Stimulated activated CD4-positive, alpha-beta T cell treated with anti-CD3 and anti-CD28 coated beads, Interleukin-2, amount 100 ng/mL, for 24 hours (primary cell): ENCODE measurements around the gene OR52L1.
"Not testable (repeated sequence)": the region's sequence is repeated elsewhere in the genome, so short reads cannot be mapped to it uniquely, and the experiment has no call there.

Experiments used
- DNase-seq, 2 donors: peaks; one replicate each; pipeline ENCODE4 v3.0.0-alpha.2; 2020

The OR52L1 gene

GRCh38 chr11:5986885-5987284 is at the start of gene OR52L1:
OR52L1 (minus strand) TSS chr11:5986985; CDS start chr11:5986930, 55 bp downstream.
- DNase-seq, result no peak

DNA sequence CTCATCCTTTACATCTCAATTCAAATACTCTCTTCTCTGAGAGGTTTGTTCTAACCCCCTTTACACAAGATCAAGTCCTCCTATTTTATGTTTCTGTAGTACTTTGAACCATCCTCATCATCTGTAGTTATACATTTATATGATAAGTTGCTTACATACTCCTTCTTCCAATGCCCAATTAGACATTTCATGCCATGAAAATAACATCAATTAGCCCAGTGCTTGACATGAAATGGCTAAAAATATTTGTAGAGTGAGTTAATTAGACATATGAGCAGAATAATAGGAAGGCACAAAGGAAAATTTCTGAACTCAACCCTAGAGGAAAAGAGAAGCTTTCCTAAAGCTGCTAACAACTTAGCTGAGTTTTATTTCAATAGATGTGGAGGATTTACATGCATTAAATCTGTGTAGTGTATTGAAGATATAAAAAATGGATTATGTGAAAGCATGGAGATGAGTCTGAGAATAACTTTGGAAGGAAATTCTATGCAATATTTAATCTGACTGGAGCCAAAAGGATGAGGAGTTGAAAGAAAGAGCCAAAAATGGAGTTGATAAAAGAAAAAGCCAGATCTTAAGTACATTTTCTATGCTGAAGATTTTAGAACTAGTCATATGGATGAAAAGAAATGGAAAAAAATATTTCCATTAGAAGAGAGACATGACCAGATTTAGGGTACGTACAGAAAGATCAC is 44.1 kb upstream of the OR52L1 start, which contains the start of gene OR56A1:
Gene OR56A1, minus strand, starts transcription at position 51 of the 698 bp plus-strand sequence. CDS start 3,066 bp downstream, outside the sequence.
- DNase-seq, result no peak

DNA sequence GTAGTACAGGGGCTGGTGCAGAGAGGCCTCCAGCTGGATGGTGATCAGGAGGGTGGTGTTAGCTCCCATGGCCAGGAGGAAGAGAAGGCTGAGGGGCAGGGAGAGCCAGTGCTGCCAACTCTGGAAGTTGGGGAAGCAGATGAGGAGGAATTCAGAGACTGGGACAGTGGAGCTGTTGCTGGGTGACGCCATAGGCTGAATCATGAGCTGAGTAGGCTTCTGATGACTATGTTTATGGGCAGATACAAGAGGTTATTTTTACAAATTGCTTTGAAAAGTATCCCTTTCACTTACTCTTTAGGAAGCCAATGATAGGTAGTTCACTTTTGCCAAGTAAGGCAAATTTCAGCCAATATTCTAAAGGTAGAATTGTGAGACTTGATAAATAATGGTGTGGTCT is 40.7 kb upstream of the OR52L1 start:
- no peak for DNase-seq

DNA sequence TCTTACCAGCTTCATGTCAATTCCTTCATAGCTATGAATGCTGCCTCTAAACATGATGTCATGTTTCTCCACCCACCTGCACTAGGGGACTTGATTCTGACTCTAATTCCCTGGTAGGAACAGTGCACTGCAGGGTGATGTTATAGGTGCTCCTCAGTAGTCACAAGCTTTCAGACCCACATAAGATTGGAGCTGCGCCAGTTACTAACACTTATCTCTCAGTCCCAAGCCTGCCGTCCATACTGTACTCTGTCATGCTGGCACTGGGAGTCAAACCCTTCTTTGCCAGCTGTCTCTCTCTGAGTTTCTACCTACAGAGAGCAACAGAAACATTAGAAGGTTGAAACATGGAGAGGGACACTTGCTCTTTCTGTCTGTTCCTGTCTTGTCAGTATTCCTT is 38.3 kb upstream of the OR52L1 start:
- DNase-seq, result no peak

- DNase-seq, result no peak
Measured at GRCh38 chr11:6022956-6023355, 36.2 kb upstream of the OR52L1 start.

DNA sequence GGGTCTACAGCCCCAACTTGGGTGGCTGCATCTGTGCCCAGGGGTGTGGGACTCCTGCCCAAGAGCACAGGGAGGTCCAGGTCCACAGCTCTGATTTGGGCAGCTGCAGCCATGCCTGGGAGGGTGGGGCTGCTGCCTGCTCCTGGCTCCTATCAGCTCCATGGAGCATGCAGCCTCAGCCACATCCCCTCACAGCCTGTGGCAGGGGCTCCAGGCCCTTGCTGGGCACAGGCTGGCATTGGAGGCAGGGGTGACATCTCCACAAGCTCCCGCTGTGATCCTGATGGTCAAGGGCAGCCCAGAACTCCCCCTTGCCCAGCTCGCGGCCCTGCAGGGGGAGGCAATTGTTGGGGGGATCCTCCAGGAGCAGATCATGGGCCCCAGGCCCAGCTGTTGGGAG is 26.3 kb upstream of the OR52L1 start:
- no peak for DNase-seq

DNA sequence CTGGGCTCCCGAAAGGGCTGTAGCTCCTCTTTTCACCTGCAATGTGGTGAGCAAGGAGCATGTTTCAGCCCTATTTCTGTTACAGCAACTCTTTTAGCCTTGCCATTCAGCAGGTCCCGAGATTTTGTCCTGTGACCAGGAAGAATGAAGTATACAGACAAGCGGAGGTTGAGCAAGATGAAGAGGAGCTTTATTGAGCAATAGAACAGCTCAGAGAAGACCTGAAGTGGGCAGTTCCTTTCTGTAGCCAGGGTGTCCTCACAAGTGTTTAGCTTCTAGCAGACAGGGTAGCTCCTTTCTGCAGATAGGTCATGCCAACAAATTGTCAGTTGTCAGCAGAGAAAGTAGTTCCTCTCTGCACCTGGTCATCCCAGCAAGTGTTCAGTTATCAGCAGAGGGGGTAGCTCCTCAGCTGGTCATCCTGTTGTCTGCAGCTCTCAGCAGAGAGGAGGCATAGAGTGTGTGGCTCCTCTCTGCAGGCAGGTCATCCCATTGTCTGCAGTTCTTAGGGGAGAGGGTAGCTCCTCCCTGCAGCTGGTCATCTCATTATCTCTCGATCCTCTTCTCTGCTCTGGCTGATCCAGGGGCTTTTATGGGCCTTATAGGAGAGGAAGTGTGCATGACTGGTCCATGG is 25.4 kb upstream of the OR52L1 start:
- no peak for DNase-seq

DNA sequence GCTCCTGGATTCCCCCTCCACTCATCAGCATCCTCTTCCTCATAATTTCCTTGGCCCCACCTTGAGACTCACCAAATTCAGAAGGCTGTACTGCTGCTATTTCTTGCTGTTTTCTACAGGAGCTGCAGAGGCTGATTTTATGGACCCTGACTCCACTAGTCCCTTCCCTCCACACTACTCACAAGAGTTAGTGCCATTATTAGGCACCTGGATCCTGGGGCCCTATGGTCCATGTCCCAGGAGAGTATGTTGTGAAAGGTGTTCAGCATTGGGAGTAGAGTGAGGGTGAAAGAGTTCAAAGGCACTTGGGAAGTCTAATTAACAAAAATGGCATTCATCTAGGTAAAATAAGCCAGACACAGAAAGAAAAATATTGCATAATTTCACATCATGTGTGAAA is 20.1 kb upstream of the OR52L1 start, which contains the start of gene OR56A4:
Gene OR56A4, minus strand, starts transcription at position 101 of the 400 bp plus-strand sequence. CDS start 3,954 bp downstream, outside the sequence.
- no peak for DNase-seq

DNA sequence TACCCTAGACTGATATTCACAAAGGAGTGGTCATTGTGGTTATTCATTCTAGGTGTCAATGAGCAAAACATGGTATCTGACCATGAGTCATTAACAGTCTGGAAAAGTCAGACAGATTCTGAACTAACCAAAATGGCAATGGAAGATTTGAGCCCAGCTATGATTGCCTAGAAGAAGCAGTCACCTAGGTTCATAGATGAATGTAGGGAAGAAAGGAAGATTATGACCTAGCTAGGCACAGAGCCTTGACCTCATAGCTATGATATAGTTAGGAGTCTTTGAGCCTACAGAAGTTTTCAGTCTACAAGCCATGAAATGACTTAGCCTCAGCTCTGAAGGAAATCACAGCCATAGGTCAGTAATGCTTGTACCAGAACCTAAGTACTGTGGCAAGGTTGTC is 19.6 kb upstream of the OR52L1 start:
- no peak for DNase-seq

DNA sequence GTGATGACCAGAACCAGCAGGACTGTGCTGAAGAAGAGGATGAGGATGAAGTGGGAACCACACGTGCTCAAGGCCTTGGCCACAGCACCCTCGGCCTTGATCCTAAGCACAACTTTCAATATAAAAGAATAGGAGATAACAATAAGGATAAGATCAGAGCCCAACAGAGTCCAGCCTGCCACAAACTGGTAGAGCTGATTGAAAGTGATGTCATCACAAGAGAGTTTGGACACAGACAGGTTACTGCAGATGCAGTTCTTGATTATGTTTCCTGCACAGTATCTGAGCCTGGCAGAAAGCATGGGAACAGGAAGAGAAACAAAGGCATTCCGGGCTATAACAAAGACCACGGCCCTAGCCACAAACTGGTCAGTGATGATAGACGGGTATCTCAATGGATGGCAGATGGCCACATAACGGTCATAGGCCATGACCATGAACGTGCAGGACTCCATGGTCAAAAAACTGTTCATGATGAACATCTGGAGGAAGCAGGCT is 15.5 kb upstream of the OR52L1 start:
- DNase-seq, result no peak

DNA sequence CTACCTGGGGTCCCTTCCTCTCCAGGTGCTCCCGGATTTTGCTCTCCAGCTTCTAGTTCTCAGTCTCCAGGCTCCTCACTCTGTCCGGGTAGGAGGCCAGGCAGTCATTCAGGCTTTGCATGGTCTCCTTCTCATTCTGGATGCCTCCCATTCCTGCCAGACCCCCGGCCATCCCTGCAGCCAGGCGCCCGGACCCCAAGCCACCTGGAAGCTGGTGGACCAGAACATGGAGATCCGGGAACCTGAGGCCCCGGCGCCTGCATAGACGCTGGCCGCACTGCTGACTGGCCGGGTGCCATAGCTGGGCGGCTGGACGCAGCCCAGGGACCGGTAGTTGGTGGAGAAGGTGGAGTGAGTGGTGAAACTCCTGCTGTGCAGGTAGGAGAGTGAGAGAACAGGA is 8.0 kb upstream of the OR52L1 start:
- DNase-seq, result no peak

GRCh38 chr11:5992604-5993251 is 5.9 kb upstream of the OR52L1 start:
- no peak for DNase-seq

DNA sequence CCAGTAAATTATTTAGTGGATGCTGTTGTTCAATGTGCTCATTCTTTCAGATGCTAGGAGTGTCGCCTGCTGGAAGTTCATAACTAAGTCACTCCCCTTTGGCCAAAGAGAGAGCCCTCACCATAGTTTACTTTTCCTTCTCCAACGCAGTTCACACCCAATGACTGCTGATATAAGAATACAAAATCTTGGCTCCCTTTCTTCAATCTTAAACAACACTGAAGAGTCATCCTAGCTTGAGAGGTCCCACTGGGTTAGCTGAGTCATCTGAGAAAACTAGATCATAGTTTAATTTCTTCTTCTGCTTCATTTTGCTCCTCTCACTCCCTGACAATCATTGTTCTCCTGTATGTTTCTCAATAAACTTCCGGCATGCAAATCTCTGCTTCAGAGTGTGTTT is 5.4 kb upstream of the OR52L1 start:
- no peak for DNase-seq

GRCh38 chr11:5989203-5989602 is 2.4 kb upstream of the OR52L1 start:
- no peak for DNase-seq

DNA sequence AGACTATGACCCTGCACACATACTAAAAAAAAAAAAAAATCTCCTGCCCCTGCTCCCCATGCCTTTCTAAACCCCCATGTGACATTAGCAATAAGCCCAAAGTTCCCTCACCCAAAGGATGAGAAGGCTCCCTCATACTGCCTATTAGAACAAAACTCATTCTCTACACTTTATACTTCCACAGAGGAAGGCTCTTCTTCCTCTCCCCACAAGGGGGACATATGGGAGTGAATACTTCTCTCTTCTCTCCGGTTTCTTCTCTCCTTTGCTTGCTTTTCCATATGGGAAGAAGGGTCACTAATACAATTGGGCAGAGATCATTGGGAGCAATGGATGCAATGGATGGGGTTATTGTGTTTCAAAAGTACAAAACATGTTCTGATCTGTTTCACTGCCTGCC is 3.3 kb downstream of the OR52L1 start:
- no peak for DNase-seq

DNA sequence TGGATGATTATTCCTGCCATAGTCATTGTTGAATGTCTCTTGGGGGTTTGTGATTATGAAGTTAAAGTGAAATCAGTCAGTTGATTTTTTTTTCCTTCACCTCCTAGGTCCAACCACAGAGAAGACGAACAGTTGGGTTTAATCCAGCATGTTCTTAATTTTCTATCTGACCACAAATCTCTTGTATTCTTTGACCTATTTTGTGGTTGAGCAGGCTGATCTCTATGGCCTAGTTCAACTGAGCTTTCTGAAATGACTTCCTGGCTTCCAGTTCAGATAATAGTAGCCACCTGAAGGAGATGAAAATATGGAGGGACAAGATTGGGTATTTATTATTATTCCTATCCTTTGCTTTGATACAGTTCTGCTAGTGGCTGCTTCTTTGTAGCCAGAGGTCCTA is 13.3 kb downstream of the OR52L1 start:
- DNase-seq, result no peak

GRCh38 chr11:5968394-5968793 is 18.4 kb downstream of the OR52L1 start, which contains the start of gene OR56A5:
OR56A5 (minus strand) TSS chr11:5968494; CDS start chr11:5968494, 0 bp downstream.
- DNase-seq, result no peak

DNA sequence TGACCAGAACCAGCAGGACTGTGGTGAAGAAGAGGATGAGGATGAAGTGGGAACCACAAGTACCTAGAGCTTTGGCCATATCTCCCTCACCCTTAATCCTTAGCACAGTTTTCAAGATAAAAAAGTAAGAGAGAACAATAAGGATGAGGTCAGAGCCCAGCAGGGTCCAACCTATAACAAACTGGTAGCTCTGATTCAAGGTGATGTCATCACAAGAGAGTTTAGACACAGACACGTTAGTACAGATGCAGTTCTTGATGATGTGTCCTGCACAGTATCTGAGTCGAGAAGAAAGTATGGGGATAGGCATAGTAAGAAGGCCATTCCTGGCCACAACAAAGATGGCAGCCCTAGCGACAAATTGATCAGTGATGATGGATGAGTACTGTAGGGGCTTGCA is 19.1 kb downstream of the OR52L1 start:
- DNase-seq, result no peak

DNA sequence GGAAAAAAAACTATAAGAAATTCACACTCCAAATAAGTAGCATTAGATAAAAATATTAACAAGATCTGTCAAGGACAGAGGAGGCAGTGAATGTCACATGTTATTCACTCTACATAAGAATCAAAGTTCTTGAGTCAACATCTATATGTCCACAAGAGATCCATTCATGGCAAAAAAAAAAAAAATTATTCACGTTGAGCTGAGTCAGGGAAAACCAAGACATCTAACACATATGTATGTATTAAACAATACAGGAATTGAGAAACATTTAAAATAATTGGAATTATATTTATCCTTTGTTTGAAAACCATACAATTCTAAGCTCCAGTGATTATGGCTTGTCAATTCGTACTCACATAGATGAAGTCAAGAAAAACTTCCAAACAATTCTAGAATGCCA is 19.8 kb downstream of the OR52L1 start:
- no peak for DNase-seq

DNA sequence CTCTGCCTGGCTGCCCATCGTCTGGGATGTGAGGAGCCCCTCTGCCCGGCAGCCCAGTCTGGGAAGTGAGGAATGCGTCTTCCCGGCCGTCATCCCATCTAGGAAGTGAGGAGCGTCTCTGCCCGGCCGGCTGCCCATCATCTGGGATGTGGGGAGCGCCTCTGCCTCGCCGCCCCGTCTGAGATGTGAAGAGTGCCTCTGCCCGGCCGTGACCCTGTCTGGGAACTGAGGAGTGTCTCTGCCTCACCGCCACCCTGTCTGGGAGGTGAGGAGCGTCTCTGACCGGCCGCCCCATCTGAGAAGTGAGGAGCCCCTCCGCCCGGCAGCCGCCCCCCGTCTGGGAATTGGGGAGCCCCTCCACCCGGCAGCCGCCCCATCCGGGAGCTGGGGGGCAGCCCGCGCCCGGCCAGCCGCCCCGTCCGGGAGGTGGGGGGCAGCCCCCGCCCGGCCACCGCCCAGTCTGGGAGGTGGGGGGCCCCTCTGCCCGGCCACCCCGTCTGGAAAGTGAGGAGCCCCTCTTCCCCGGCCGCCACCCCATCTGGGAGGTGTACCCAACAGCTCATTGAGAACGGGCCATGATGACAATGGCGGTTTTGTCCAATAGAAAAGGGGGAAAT is 26.0 kb downstream of the OR52L1 start:
- DNase-seq, result not testable (repeated sequence)

DNA sequence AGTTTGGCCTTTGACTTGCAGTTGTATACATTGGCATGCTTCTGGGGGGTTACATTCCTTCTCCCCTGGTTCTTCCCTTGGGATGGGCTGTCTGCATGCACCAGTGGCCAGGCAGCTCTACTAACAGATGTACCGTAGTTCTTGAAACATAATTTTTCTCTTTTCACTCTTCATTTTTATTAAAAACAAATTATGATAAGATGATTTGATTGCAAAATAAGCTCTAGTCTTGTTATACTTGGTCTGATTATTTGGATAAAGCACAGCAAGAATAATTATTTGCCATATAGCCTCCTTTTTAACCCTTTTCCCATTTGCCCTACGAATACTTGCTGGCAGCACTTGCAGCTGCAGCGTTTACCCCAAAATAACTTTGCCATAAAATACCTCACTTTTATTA is 31.2 kb downstream of the OR52L1 start:
- DNase-seq, result no peak

- no peak for DNase-seq
Measured at GRCh38 chr11:5941951-5942350, 44.8 kb downstream of the OR52L1 start, which contains the start of gene OR56A3. OR56A3 (plus strand) TSS chr11:5942251; CDS start chr11:5947347, 5,096 bp downstream.

DNA sequence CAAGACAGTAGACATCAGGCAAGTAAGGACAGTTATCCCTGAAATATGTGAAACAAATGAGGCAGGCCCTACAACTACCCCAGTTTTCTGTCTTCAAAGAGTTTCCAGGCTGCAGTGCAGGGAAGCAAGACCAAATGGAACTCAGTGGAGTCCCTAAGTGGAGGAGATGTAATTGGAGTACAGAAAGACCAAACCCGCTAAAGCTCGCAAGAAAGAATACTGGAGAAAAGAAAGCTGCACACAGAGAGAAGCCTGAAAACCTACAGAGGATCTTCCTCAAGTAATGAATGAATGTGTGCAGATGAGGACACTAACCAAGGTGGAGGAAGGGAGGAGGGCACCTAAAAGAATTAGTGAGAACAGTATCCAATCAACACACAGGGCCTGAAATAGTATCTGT is 46.0 kb downstream of the OR52L1 start:
- no peak for DNase-seq
